Right lobe of liver (tissue), 4 donors: Measurements from ENCODE around the gene NOTCH4.

Experiments used
- CTCF ChIP-seq, 4 donors: fragments of 200-600 bp in 3 of 4; fragments of 450-650 bp in 1 of 4; IDR thresholded peaks; one replicate each; pipeline versions ENCODE4 v1.5.1 to v1.8.0; 2016 to 2022; ENCODE audit warnings: antibody characterized with exemption in 4 of 4, mild to moderate bottlenecking in 2 of 4
- POLR2A ChIP-seq: fragments of 450-650 bp; IDR thresholded peaks from one replicate; pipeline ENCODE4 v1.6.1; 2017; ENCODE audit warnings: antibody characterized with exemption, mild to moderate bottlenecking
- donor health status: DM: no; HTN: no; CAD: no.
- donor health status: DM: no; HTN: no; CAD: no.
- donor health status: DM: no; HTN: yes; CAD: no.

DNA sequence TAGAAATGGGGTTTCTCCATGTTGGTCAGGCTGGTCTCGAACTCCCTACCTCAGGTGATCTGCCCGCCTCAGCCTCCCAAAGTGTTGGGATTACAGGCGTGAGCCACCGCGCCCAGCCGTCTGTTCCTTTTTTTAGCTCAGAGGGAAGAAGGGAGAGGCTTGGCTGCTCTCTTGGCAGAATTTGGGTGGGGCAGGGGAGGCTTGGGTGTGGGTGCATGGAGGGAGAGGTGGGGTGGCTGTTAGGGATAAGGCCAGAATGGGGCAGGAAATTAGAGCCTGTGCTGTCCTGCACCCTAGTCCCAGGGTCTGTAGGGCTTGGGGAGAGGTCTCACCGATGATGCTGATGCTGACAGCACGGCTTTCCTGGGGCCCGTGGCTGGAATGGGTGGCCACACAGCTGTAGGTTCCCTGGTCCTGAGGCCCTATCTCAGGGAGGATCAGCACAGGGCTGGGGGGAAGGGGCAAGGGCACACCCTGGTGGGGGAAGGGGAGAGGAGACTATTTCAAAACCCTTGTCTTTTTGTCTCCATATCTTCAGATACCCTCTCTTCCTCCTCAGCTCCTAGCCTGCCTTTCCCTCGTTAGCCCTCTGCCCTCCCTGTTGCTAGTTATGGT lies 41.8 kb downstream of the NOTCH4 start:
- no peak for TF ChIP-seq POLR2A
- no peak for TF ChIP-seq CTCF (IDR thresholded peaks at IDR 0.05)
